Dermis lymphatic vessel endothelial cell (primary cell): Measurements from ENCODE around the gene PNMA3. TPM values are rescaled to one million over a fixed set of nuclear protein-coding genes. Genes with fewer than 3 reads are reported as not detected.

Experiments
- total RNA-seq: library from RNA; depleted of rRNA; stranded (reverse); fragments of >200 nt; gene quantifications from 2 replicates; pipeline ENCODE4 v1.2.1, GENCODE V29; 2014

The PNMA3 gene
- not detected in 2 replicates for total RNA-seq

GRCh38 chrX:153055871-153056749, at the start of gene PNMA3:
PNMA3 (plus strand) TSS chrX:153056470; CDS start chrX:153057056, 586 bp downstream.

DNA sequence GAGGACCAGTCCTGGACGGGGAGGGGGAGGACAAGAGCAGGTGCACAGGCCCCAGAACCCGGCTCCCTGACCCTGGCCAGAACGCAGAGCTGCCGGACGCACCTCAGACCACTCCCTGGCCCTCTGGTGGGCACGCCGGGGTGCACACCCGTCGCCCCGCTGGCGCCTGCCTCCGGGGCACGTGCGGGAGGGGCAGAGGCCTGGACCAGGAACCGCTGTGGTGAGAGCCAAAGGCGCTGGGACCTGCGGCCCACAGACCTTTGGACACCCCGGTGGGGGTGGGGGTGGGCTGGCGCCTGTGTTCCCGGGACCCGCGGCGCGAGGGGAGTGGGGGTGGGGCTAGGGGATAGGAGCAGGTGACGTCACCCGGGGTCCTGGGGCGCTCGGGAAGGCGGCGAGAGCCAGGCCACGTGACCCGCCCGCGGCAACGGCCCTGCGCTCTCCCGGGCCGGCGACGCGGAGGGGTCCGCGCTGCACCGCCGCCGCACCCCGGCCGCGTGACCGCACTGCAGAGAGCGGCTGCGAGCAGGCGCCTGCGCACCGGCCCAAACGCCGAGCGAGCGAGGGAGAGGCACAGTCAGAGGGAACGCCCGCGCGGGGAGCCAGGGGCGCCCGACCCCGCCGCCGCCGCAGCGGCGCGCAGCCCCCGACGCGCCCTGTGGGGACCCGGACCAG, 15.8 kb downstream of the PNMA3 start, which contains the start of gene PNMA6A:
Gene PNMA6A (plus strand): TSS at position 546 of the 675 bp plus-strand sequence. CDS start 609 bp downstream, outside the sequence.

Other genes starting within 250 kb of the PNMA3 start
- gene CETN2, start 225.7 kb upstream of the PNMA3 start, total RNA-seq = 14.5 and 16.6 TPM in 2 replicates
- gene NSDHL, start 225.4 kb upstream of the PNMA3 start, total RNA-seq = 9.6 and 10.3 TPM in 2 replicates
- gene ZNF185, start 158.4 kb upstream of the PNMA3 start, total RNA-seq = 6.9 and 7.7 TPM in 2 replicates
- gene PNMA5, start 62.4 kb upstream of the PNMA3 start, total RNA-seq = not detected in 2 replicates
- 0.43 and 0.98 TPM in 2 replicates for gene PNMA6A, start 16.0 kb downstream of the PNMA3 start, total RNA-seq
- not detected in 2 replicates for gene MAGEA1, start 122.8 kb downstream of the PNMA3 start, total RNA-seq